Measurements from ENCODE around the gene IDH3A.
"Not testable (repeated sequence)": the region's sequence is repeated elsewhere in the genome, so short reads cannot be mapped to it uniquely, and the experiment has no call there.

IDH3A gene

DNA sequence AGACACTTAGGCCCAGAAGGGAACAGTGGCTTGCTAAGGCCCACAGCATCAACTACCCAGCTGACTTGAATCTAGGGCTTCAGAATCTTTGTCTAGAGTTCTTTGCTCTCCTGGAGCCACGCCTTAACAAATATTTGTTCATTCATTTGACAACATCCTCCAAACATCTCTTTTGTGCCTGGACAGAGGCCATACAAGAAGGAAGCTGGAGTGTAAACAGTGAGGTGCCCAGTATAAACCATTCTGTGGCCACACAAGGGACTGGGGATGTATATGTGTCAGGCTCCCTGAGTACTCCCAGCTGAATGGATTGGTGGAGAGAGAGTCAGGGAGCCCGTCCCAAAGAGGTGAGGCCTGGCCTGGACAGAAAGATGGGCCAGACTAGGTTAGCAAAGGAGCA, 21.3 kb upstream of the IDH3A start:
- no peak for FAIRE-seq
- no peak for DNase-seq (ENCODE audit: extremely low spot score, insufficient read length, low read depth)

DNA sequence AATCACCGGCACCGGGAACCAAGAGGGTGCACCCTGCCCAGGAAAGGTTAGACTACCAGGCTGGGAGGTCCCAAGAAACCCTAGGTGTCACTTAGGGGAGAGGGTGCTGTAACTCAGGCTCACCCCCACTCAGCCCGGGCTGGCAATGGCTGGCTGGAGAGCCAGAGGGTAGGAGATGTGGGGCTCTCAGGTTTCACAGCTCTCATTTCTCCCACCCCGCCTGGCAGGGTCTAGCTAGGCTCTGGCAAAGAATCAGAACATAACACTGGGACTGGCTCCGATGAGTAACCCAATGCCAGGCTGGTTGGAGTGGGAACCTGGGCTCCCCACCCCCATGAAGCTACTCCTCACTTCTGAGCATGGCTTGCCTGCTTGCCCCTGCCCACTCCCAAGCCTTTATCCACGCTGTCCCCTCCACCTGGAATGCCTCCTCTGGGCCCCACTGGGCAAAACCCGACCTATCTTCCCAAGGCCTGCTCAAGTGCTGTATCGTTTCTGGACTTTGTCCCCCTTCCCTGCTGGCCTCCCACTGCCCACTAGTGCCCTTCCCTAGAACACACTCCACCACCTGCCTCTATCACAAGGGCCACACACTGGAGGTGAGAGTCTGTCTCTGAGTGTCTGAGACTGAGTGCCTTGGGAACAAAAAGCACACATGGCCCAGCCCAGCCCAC, 19.9 kb upstream of the IDH3A start:
- FAIRE-seq (no peak), DNase-seq (ENCODE audit: extremely low spot score, insufficient read length, low read depth) (no peak)

DNA sequence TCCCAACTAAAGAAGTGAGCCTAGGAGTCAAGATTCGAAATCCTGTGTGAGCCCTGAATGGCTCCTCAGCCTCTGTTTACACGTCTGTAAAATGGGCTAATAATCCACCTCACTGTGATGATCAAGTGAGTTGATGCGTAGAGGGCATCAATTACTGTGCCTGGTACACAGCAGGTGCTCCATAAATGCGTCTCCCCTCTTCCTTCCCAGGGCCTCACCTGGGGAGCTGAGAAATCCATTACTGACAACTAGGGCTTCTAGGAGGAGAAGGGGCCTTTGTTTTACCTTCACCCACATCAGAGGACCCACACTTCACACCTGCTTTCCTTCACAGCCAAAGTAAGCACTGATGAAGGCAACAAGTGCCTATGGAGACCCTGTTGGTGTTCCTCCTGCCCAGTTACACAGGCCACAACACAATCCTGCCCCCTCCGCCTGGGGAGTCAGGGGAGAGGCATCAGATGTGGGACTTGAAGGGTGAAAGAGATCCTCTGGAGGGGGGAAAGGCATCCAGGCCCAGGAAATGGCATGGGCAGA, 19.3 kb upstream of the IDH3A start:
- FAIRE-seq (no peak), DNase-seq (ENCODE audit: extremely low spot score, insufficient read length, low read depth) (no peak)

DNA sequence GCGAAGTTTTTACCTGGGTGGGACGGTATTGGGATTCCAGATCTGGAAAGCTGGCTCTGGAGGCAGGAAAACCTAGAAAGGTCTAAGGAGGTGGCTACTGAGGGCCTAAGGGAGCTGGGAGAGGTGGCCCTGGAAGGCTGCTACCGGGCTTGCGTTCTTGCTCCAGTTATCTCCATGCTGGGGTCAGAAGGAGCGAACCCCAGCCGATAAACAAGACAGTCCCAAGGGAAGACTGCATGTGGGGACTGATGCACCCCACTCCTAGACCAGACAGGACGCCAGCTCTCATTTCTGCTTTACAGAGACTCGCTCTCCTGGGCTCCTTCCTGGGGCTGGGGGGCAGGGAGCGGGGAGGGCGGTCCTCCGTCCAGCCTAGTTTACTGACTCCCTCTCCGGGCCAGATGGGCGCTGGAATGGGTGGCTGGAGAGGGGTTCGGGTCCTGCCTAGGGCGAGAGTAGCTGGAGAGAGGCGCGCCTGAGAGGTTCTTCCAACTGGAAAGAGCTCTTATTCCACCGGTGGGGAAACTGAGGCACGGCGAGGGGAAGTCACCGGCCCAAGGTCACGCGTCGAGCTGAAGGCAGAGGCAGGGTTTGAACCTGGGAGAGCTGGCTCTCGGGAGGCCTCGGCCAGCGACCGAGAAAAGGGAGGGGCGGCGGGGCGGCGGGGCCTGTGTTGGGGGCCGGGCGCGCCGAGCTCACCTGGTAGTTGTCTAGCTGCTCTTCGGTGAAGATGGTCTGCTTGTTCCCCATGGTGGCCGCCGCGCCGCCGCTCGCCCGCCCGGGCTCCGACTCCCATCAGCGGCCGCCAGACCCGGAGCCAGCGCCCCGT, 18.5 kb upstream of the IDH3A start:
- DNase-seq (ENCODE audit: extremely low spot score, insufficient read length, low read depth) (no peak), FAIRE-seq (no peak)

DNA sequence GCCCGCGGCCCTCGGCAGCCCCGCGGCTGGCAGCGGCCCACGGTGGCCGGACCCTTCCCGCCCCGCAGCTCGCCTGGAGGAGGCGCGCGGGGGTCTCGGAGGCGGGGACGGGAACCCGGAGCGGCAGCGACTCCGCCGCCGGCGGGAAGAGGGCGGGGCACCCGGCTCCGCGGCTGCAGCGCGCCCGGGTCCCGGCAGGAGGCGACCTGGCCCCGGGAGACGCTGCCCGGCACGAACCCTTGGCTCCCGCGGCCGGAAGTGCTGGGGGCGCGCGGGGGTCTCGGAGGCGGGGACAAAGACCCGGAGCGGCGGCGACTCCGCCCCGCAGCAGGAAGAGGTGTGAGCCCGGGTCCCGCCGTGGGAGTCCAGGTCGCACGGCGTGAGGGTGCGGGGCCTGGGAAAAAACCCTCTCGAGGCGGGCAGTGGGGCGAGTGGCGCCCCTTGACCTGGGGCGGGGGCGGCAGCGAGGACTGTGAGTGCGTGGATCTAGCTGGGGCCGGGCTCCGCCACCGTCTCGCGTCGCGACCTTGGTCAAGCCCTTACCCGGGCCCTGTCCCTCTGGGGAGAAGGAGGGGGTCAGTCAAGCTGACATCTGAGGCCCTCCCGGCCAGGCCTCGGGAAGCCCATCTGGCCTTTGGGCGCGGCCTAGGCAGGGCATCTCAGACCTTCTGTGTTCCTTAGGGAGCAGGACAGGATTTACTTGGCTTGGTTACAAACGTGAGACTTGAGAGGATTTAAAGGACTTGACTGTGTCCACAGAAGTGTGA, 17.7 kb upstream of the IDH3A start, which contains the start of gene CIB2:
TSS of gene CIB2 (minus strand) at position 151 of the 767 bp plus-strand sequence. CDS start 230 bp downstream, outside the sequence.
- DNase-seq (ENCODE audit: extremely low spot score, insufficient read length, low read depth) (peak; percentile 90), FAIRE-seq (peak; percentile 52)

DNA sequence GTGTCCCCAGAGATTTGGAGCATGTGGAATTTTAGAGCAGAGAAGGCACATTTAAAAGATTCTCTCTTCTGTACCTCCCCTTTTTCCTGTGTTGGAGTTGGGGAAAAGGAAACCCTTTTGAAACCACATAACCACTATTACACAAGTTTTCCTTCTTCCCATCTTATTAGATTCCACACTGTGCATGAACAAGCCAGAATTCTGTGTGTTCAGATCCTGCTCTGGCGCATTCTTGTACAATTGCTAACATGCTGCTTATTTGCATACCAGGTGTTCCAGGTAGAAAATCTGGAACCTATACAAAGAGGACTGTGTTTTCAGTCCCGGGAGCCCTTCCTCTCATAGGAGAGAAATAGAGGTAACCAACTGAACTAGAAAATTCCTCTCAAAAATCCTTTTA, 15.4 kb upstream of the IDH3A start:
- no peak for FAIRE-seq

DNA sequence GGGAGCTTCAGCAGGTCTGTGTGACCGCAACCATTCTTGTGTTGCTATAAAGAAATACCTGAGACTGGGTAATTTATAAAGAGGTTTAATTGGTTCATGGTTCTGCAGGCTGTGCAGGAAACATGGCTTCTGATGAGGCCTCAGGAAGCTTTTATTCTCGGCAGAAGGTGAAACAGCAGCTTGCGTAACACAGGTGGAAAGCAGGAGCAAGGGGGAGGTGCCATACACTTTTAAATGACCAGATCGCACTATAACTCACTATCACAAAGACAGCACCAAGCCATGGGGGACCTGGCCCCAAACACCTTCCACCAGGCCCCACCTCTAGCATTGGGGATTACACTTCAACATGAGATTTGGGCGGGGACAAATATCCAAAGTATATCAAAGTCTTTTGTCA, 9.6 kb upstream of the IDH3A start:
- FAIRE-seq (no peak), DNase-seq (ENCODE audit: extremely low spot score, insufficient read length, low read depth) (no peak)

More for the DNA sequence above, 15.4 kb upstream of the IDH3A start:
- DNase-seq (ENCODE audit: extremely low spot score, insufficient read length, low read depth), result no peak

DNA sequence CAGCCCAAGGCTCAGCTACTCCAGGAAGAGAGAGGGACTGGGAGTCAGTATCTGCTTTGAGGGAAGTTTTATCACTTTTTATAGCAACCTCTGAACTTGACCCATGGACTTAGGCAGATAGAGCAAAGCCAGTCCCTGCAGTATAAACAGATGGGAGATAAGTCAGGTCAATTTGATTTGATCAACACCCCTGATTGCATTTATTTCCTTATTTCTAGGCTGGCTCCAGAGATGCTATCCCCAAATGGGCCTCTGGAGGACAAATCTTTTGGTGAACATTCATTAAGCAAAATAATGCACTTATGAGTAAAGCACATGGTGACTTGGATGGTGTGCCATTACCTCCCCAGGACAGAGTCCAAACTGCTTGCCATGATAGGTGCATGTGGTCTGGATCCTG, 8.9 kb upstream of the IDH3A start:
- no peak for FAIRE-seq
- DNase-seq (ENCODE audit: extremely low spot score, insufficient read length, low read depth), result no peak

DNA sequence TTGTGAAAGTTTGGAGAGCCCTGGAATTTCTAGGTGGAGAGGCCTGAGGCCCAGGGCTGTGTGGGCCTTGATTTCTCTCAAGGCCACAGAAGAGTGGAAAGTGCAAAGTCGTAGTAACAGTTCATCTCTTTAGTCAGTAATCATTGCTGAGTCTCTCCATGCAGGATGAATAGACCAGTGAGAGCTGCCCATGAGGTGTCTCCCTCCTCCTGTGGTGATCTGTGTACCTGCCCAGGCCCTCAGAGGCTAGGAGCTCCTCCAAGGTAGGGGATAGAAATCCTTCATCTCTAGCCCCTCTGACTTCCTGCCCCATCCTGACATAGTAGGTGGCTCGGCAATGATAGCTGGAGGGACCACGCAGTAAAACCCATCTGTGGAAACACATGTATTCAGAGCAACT, 6.8 kb upstream of the IDH3A start:
- no peak for DNase-seq (ENCODE audit: extremely low spot score, insufficient read length, low read depth)
- FAIRE-seq, result no peak

DNA sequence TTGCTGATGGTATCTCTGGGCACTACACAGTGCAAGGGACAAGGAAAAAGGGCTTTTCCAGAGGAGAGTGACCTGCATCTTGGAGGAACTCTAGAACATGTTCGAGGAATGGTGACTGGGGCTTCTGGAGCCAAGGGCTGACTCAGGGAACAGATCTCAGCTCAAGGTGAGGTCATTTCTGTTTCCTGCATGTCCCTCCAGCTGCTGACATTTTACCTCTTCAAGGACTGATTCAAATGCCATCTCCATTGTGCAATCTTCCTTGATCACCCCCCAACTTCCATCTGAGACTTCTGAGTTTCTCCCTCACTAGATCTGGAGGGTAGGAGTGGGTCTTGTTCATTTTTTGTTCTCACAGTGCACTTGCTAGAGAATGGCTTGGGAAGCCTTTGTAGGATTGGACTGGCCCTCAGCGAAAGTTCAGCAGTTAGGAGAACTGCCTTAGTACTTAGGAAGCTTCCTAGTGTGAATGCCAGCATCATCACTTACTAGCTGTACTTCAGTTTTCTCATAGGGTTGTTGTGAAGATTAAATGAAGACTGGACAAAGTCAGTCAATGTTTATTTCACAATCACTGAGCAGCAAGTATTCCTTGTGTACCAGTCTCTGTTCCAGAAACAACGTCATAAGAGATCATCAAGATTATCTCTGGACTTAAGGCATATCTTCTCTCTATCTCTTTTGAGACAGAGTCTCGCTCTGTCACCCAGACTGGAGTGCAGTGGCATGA, 2.6 kb upstream of the IDH3A start:
- no peak for FAIRE-seq
- DNase-seq (ENCODE audit: extremely low spot score, insufficient read length, low read depth), result no peak

DNA sequence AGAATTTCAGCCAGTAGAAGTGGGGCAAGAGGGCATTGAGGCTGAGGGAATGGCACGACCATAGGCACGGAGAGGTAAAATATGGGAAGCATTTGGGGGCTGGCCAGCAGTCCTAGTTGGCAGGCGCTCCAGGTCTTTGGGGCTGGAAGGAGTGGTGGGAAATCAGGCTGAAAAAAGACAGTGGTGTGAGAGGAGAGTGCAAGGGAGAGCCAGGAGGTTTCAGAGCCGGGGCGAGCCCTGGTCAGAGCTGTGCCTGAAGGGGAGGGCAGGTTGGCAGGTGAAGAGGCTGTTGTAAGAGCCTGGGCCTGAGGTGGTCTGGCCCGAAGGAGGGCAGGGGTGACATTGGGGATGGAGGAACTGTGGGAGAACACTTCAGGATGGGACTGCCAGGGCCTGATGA, 1.6 kb upstream of the IDH3A start:
- DNase-seq (ENCODE audit: extremely low spot score, insufficient read length, low read depth), result no peak
- FAIRE-seq, result no peak

DNA sequence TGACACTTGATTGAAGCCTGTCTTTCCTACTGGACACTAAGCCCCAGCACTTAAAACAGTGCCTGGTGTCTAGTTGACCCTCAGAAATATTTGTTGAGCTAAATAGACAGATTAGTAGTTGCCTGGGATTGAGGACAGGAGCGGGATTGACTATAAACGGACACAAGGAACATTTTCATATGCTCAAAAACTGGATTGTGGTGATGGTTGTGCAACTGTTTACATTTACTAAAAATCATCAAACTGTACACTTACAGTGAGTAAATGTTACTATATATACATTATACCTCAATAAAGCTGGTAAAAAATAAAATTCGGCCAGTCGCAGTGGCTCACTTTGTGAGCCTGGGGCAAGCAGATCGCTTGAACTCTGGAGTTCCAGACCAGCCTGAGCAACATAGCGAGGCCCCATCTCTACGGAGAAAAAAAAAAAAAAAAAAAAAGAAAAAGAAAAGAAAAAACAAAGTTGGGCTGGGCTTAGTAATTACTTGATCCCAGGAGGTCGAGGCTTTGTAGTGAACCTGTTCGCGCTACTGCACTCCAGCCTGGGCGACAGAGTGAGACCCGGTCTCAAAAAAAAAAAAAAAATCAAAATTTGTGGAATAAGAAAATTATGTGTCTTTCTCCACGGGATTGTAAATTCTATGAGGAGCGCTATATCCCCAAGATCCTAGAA, 632 bp upstream of the IDH3A start:
- DNase-seq (ENCODE audit: extremely low spot score, insufficient read length, low read depth), result no peak

DNA sequence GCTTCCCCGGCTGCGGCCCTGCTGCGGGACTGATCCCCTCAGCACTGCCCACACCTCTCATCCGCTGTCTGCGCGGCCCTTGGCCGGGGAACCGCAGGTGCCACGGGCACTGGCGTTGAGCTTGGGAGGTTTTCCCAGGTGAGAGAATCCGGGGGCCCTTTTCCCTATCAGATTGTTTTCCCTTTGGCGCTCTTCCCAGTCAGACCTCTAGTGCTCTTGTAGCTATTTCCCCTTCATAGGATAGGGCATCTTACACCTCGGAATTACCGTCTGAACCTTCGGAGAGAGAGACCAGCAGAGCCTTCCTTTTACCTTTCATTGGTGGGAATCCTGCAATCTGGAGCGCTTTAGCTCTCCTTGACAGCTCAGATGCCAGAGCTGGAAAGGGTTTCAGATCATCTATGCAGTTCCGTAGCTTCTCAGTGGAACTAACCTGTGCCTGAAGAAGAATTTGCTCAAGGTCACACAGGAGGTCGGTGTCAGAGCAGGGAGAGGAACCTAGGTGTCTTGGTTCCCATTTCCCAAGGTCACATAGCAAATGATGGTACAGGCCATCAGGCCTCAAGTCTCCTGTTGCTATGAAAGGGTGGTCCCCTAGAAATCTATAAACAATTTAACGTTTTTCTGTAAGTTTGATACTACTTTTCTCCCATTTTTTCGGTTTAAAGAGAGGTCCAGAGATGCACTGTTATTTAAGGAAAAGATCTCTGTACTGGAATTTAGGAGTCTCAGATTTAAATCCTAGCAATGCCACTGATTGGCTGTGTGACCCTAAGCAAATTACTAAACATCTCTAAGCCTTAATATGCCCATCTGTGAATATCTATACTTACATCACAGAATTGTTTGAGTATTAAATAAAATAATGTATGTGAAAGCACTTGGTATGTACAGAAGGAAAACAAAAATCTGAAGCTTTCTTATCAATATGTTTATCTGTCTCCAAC, 916 bp downstream of the IDH3A start:
- DNase-seq (ENCODE audit: extremely low spot score, insufficient read length, low read depth), result no peak
- no peak for FAIRE-seq

More for the DNA sequence above, 632 bp upstream of the IDH3A start:
- no peak for FAIRE-seq

DNA sequence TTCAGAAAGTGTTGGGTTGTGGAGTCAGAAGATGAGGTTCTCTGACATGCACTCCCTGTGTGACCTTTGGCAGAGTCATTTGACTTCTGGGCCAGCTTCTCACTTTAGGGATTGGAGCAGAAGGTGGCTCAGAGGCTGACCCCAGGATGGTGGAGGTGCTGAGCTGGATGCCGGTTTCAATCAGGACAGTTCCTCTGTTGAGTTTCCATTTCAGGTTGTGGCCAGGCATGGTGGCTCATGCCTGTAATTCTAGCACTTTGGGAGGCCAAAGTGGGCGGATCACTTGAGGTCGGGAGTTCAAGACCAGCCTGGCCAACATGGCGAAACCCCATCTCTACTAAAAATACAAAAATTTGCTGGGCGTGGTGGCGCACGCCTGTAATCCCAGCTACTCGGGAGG, 1.9 kb downstream of the IDH3A start:
- not testable (repeated sequence) for DNase-seq (ENCODE audit: extremely low spot score, insufficient read length, low read depth); FAIRE-seq

DNA sequence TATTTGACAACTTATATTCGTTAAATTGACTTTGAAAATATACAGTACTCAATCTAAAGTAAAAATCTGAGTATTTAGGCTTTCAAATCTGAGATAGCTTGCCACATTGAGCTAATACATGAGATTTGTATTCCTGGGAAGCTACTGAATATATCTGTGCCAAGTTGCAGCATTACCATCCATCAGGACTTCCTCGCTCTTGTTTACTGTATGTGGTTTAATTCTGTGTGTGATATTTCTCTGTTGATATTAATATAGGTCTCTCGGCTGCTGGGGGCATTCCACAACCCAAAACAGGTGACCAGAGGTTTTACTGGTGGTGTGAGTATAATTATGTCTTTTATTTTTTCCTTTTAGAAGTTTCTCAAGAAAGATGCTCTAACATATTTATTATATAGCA, 5.8 kb downstream of the IDH3A start:
- no peak for DNase-seq (ENCODE audit: extremely low spot score, insufficient read length, low read depth)
- no peak for FAIRE-seq

DNA sequence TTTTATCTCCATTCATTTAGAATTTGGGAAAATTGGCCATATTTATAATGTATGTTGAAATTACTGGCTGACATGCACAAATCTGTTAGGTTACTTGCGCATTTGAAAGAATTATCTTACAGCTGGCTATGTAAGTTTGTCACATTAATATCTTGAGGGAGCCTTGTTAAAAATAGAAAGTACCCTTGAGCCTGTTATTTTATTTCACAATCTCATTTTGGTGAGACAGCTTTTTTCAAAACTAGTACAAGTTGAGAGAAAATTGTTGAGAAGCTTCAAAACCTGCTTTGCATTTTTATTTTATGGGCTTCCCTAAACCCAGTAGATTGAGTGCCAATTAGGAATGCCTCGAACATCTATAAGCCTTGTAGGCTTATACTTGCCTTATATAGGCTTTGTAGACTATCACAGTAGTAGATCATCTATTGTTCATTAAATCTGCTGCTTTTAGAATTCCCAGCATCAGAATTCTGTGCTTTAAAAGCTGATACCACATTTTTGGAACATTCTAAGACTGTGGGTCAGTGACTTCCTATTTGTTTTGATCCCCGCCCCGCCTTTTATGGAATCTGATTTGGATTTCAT, 6.3 kb downstream of the IDH3A start:
- FAIRE-seq, result no peak
- no peak for DNase-seq (ENCODE audit: extremely low spot score, insufficient read length, low read depth)

DNA sequence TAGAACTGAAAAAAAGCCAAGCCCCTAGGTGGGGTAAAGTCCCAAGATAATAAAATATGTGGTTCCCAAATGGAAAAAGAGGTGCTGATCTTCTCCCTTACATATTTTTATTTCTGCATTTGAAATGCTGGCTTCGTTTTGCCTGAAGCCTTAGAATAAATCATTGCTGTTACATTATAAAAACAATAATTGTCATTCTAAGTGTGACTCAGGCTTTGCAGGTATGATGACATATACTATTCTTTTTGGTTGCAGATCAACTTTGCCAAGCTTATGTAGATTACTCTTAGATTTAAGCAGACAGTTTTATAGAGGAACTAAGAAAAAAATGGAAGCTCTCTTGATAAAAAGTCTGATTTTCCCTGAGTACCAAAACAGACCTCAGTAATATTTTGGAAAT, 7.5 kb downstream of the IDH3A start:
- no peak for DNase-seq (ENCODE audit: extremely low spot score, insufficient read length, low read depth)
- no peak for FAIRE-seq

DNA sequence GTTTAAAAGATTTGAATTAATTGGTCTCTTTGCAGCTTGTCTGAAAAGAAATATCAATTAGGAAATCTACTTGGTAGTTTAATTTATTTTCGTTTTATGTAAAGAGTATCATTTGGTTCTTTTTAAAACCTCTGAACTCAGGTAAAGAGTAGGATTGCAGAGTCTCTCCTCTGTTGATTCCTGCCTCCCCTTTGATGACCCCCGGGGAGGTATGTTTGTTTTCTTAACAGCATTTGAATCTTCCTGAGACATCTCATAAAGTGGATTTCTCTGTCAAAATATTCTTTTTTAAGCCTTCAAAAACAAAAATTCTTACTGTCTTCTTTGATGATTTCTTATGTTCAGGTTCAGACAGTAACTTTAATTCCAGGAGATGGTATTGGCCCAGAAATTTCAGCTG, 8.0 kb downstream of the IDH3A start:
- DNase-seq (ENCODE audit: extremely low spot score, insufficient read length, low read depth) (no peak), FAIRE-seq (no peak)
